K562 (cell line): ENCODE results near the gene RHOB. TPM values are rescaled to one million over a fixed set of nuclear protein-coding genes. Genes with fewer than 3 reads are reported as not detected.
"Not testable (repeated sequence)": the region's sequence is repeated elsewhere in the genome, so short reads cannot be mapped to it uniquely, and the experiment has no call there.

Experiments used
- ATAC-seq: fragments of 200-7000 bp; cut with Tn5 transposase; 3 replicates; pipeline ENCODE4 v1.9.1; 2020; ENCODE audit warnings: moderate library complexity
- BruUV-seq: library from RNA; stranded (reverse); fragments of 400-500 nt; replicated peaks from 2 replicates; lab custom pipeline; 2021; lab: Mats Ljungman, UMichigan
- CTCF ChIA-PET: fragments of 300-600 bp; formaldehyde crosslinking; extraction: SDS; loops from one replicate; lab custom pipeline; 2021; ENCODE audit warnings: low intra/inter-chr PET ratio; lab: Yijun Ruan, JAX
- POLR2A ChIA-PET: fragments of 300-600, 350-650 bp; sonication (Branson Sonifier 250); formaldehyde crosslinking; extraction: SDS; loops from one replicate; lab custom pipeline; 2021; ENCODE audit warnings: antibody characterized with exemption, inconsistent platforms; lab: Yijun Ruan, JAX
- DNase-seq, 4 experiments: peaks; one replicate each; pipeline versions ENCODE4 v3.0.0 to v3.0.0-alpha.2; 2011 to 2018; ENCODE audit warnings: low spot score in 3 of 4, mixed read lengths in 3 of 4; ENCODE audit errors: extremely low read depth in 1 of 4
- FAIRE-seq: peaks from 2 replicates; lab custom pipeline; 2011; peaks lifted over from hg19 to GRCh38; lab: Jason Lieb, UNC
- H2AFZ ChIP-seq: 2 replicates; pipeline ENCODE4 v1.6.0; 2011; ENCODE audit warnings: low read depth, low read length, control low read depth, inconsistent platforms
- H3K27ac ChIP-seq: fragments of 200-600 bp; 3 replicates; pipeline ENCODE4 v1.8.0; 2011; ENCODE audit warnings: low read depth, mild to moderate bottlenecking, control low read depth, inconsistent platforms, low read length, moderate library complexity, mixed read lengths; ENCODE audit errors: extremely low read depth
- H3K27me3 ChIP-seq, 2 experiments: fragments of 300-600 bp in 1 of 2; 2 replicates in 1 of 2; 3 replicates in 1 of 2; pipeline versions ENCODE4 v1.6.0 to v1.8.0; 2011; ENCODE audit warnings: inconsistent platforms in 2 of 2, low read length in 2 of 2, mild to moderate bottlenecking in 1 of 2, mixed read lengths in 1 of 2, moderate library complexity in 1 of 2; ENCODE audit not compliant: control insufficient read depth in 2 of 2, insufficient read depth in 2 of 2
- H3K36me3 ChIP-seq: fragments of 300-600 bp; 3 replicates; pipeline ENCODE4 v1.8.0; 2011; ENCODE audit warnings: mild to moderate bottlenecking, low read length, inconsistent platforms; ENCODE audit not compliant: control insufficient read depth, insufficient read depth
- H3K4me1 ChIP-seq, 2 experiments: fragments of 200-600 bp in 1 of 2; replicated peaks in 1 of 2; 2 replicates in 1 of 2; 3 replicates in 1 of 2; pipeline versions ENCODE4 v1.5.1 to v1.8.0; 2011; ENCODE audit warnings: inconsistent platforms in 2 of 2, low read length in 2 of 2, mild to moderate bottlenecking in 1 of 2, mixed read lengths in 1 of 2, moderate library complexity in 1 of 2; ENCODE audit not compliant: control insufficient read depth in 2 of 2, insufficient read depth in 2 of 2
- H3K4me2 ChIP-seq: 2 replicates; pipeline ENCODE4 v1.6.1; 2011; ENCODE audit warnings: low read length, control low read depth, inconsistent platforms, mixed read lengths; ENCODE audit not compliant: insufficient read depth
- H3K4me3 ChIP-seq: fragments of 200-600 bp; sonication (generic), shearing (Covaris generic); 2 replicates; pipeline ENCODE4 v1.5.1; 2016; ENCODE audit warnings: control low read depth, inconsistent platforms
- H3K79me2 ChIP-seq: fragments of 200-600 bp; 3 replicates; pipeline ENCODE4 v1.8.0; 2011; ENCODE audit warnings: low read length, inconsistent platforms; ENCODE audit not compliant: control insufficient read depth, insufficient read depth
- H3K9ac ChIP-seq, 2 experiments: 2 replicates each; pipeline versions ENCODE4 v1.6.0 to v1.6.1; 2011; ENCODE audit warnings: low read depth in 2 of 2, low read length in 2 of 2, control low read depth in 1 of 2, inconsistent platforms in 1 of 2, mild to moderate bottlenecking in 1 of 2, mixed read lengths in 1 of 2; ENCODE audit not compliant: insufficient read depth in 1 of 2
- H3K9me1 ChIP-seq: one replicate; pipeline ENCODE4 v1.6.0; 2011; ENCODE audit warnings: inconsistent platforms, mild to moderate bottlenecking, low read length, moderate library complexity; ENCODE audit not compliant: control insufficient read depth, insufficient read depth
- H3K9me3 ChIP-seq: replicated peaks from 2 replicates; pipeline ENCODE4 v1.5.1; 2011; ENCODE audit warnings: low read depth, low read length, inconsistent platforms; ENCODE audit not compliant: control insufficient read depth, insufficient read depth
- H4K20me1 ChIP-seq: replicated peaks from 2 replicates; pipeline ENCODE4 v1.6.1; 2011; ENCODE audit warnings: low read length, inconsistent platforms, mixed read lengths; ENCODE audit not compliant: control insufficient read depth, insufficient read depth
- DMBX1 ChIP-seq: fragments of 250-450 bp; sonication (Bioruptor Pico); IDR thresholded peaks from 2 replicates; pipeline ENCODE4 v1.8.0; 2022; ENCODE audit warnings: inconsistent platforms, mild to moderate bottlenecking, moderate library complexity, borderline replicate concordance
- MCM7 ChIP-seq, 2 experiments: fragments of 450-650 bp; IDR thresholded peaks; 2 replicates each; pipeline ENCODE4 v1.6.1; 2016 to 2018
- NFXL1 ChIP-seq: fragments of 450-650 bp; formaldehyde crosslinking; IDR thresholded peaks from 2 replicates; pipeline ENCODE4 v1.4.0; 2021; ENCODE audit warnings: mild to moderate bottlenecking
- RNF2 ChIP-seq: sonication (generic); IDR thresholded peaks from 2 replicates; pipeline ENCODE4 v1.6.1; 2016
- ZFP36 ChIP-seq: fragments of 150-350 bp; IDR thresholded peaks from 2 replicates; pipeline ENCODE4 v1.6.1; 2018; ENCODE audit warnings: low read length, low read depth; ENCODE audit not compliant: partially characterized antibody
- ZKSCAN1 ChIP-seq: fragments of 150-350 bp; IDR thresholded peaks from 2 replicates; pipeline ENCODE4 v1.6.1; 2016; ENCODE audit warnings: low read depth, low read length
- ZNF121 ChIP-seq: sonication (generic); formaldehyde crosslinking; conservative IDR thresholded peaks from 2 replicates; pipeline ENCODE4 v1.8.0; 2022; ENCODE audit warnings: missing genetic modification reagents
- ZNF316 ChIP-seq: fragments of 450-650 bp; IDR thresholded peaks from 2 replicates; pipeline ENCODE4 v1.6.1; 2016
- ZNF830 ChIP-seq: fragments of 250-450 bp; sonication (Bioruptor Pico); IDR thresholded peaks from 2 replicates; pipeline ENCODE4 v1.5.0; 2021; ENCODE audit warnings: mild to moderate bottlenecking
- ZZZ3 ChIP-seq: fragments of 450-650 bp; IDR thresholded peaks from 2 replicates; pipeline ENCODE4 v1.6.1; 2016; ENCODE audit warnings: antibody characterized with exemption, mild to moderate bottlenecking, moderate library complexity
- WGBS: fragments of 100-300 bp; shearing (Covaris generic); methylation state at CpG from one replicate; pipeline ENCODE4 v1.1.6; 2016; ENCODE audit warnings: low coverage, mixed read lengths; ENCODE audit not compliant: insufficient coverage; ENCODE audit errors: missing lambda C conversion rate; 5-methylcytosine and 5-hydroxymethylcytosine counted together
- in situ Hi-C: fragments of 300-500 bp; cut with MboI; formaldehyde crosslinking; loops from 4 replicates; pipeline ENCODE4 v1.15.0; 2018; ENCODE audit warnings: inconsistent platforms, mixed read lengths
- intact Hi-C: fragments of 100-400 bp; cut with micrococcal nuclease; formaldehyde crosslinking; loops from 2 replicates; pipeline ENCODE4 v1.14.2; 2022
- polyA plus RNA-seq, 8 experiments: library from polyadenylated mRNA; depleted of rRNA in 4 of 8; stranded (reverse) in 5 of 8; unstranded in 3 of 8; fragments of >200 nt; fragmentation: Nextera tagmentation in 2 of 8; fragmentation: Illumina TruSeq in 1 of 8; extraction: Ambion mirVana in 2 of 8; extraction: Trizol in 1 of 8; gene quantifications; 2 replicates each; pipeline versions ENCODE4 v1.2.1 to v1.2.3, GENCODE V29; 2011 to 2014; ENCODE audit warnings: inconsistent platforms in 1 of 8, missing spikeins in 1 of 8
- total RNA-seq, 7 experiments: library from RNA; depleted of rRNA in 6 of 7; stranded (reverse); fragments of >200 nt in 6 of 7; fragmentation: Illumina TruSeq in 2 of 7; extraction: Trizol in 2 of 7; gene quantifications; 2 replicates each; pipeline versions ENCODE4 v1.2.1 to v1.2.3, GENCODE V29; 2011 to 2021; ENCODE audit warnings: low replicate concordance in 1 of 7

Gene RHOB
- total and polyA plus RNA-seq, 9 of the 15 experiments (the other 6 are each of a cell fraction or from before 2014, with no cell fraction given), result 0.07 to 4.8 (median 1.1) TPM

- ATAC-seq, H3K9me1 ChIP-seq, CTCF ChIA-PET, H3K27ac ChIP-seq, H3K4me2 ChIP-seq, BruUV-seq, H2AFZ ChIP-seq, H3K36me3 ChIP-seq, H4K20me1 ChIP-seq, DNase-seq, H3K9me3 ChIP-seq, H3K4me1 ChIP-seq, H3K79me2 ChIP-seq, intact Hi-C loops, H3K9ac ChIP-seq, in situ Hi-C loops, FAIRE-seq, H3K4me3 ChIP-seq, POLR2A ChIA-PET: not testable (repeated sequence)
- TF ChIP-seq ZNF121 (CRISPR knock-in tag) (peak; percentile 60), ZKSCAN1 (0 out of 2 replicates have a peak, but pooled peaks have one; percentile 35)
- H3K27me3 ChIP-seq, result peaks cover 13 to 50% of the 10 kb centered on the region in 2 experiments; a peak in 4 of 5 replicates
- 10% methylated on average over 3 of the region's 3 CpGs for WGBS
Measured at GRCh38 chr2:20493095-20493494, 46.2 kb downstream of the RHOB start.

- peaks cover 0 to 5% of the 10 kb centered on the region in 2 experiments; a peak in 3 of 5 replicates for H3K4me1 ChIP-seq
- in situ Hi-C loops (no loop called here), intact Hi-C loops (no loop called here)
- 0 out of 2 replicates have a peak, but pooled peaks cover 3% of the 10 kb centered on the region for H4K20me1 ChIP-seq
- H3K27ac ChIP-seq, result no peak overlapping the region
- no peak overlapping the region for H3K4me2 ChIP-seq
- TF ChIP-seq ZFP36 (no peak), ZNF830 (CRISPR knock-in tag) (no peak), RNF2 (no peak), NFXL1 (CRISPR knock-in tag) (no peak), ZZZ3 (no peak), MCM7 (IDR thresholded peaks at IDR 0.05) (no peak), DMBX1 (CRISPR knock-in tag) (no peak), ZNF316 (no peak)
- ChIA-PET CTCF (no interaction called here), POLR2A (no interaction called here)
- H2AFZ ChIP-seq, result no peak overlapping the region
- H3K27me3 ChIP-seq, result peaks cover 15 to 41% of the 10 kb centered on the region in 2 experiments; a peak in 4 of 5 replicates
- FAIRE-seq, result no peak
- no peaks in the 10 kb centered on the region for H3K9me1 ChIP-seq
- DNase-seq, result no peak
- H3K9ac ChIP-seq, result no peak overlapping the region
- H3K79me2 ChIP-seq, result no peaks in the 10 kb centered on the region
- ATAC-seq, result no peak
- BruUV-seq, result no TSS peak
- 0% methylated on average over 1 of the region's 1 CpG for WGBS
- no peaks in the 10 kb centered on the region for H3K9me3 ChIP-seq
- no peak overlapping the region for H3K4me3 ChIP-seq
- no peaks in the 10 kb centered on the region for H3K36me3 ChIP-seq
Measured at GRCh38 chr2:20494241-20494640, 47.4 kb downstream of the RHOB start.
